HepG2 (cell line): Measurements from ENCODE around the gene POMT2. TPM values are rescaled to one million over a fixed set of nuclear protein-coding genes. Genes with fewer than 3 reads are reported as not detected.
A peak's percentile ranks its signal among the peaks of the same experiment; 100 is the strongest.

Source experiments
- ATAC-seq: fragments of 200-7000 bp; cut with Tn5 transposase; 3 replicates; pipeline ENCODE4 v1.9.1; 2020; ENCODE audit warnings: mild to moderate bottlenecking, moderate library complexity
- BruUV-seq: library from RNA; stranded (reverse); fragments of 400-500 nt; replicated peaks from 2 replicates; lab custom pipeline; 2021; lab: Mats Ljungman, UMichigan
- CTCF ChIA-PET: fragments of 300-600 bp; formaldehyde crosslinking; extraction: SDS; loops from one replicate; lab custom pipeline; 2021; ENCODE audit warnings: low total read pairs, inconsistent platforms, low intra/inter-chr PET ratio; lab: Yijun Ruan, JAX
- POLR2A ChIA-PET: fragments of 350-600 bp; sonication (Branson Sonifier 250); formaldehyde crosslinking; loops from one replicate; lab custom pipeline; 2020; ENCODE audit warnings: antibody characterized with exemption, inconsistent platforms; lab: Yijun Ruan, JAX
- DNase-seq: peaks from one replicate; pipeline ENCODE4 v3.0.0-alpha.2; 2015; ENCODE audit warnings: low spot score
- FAIRE-seq: peaks from 3 replicates; lab custom pipeline; 2011; peaks lifted over from hg19 to GRCh38; lab: Jason Lieb, UNC
- H2AFZ ChIP-seq: one replicate; pipeline ENCODE4 v1.6.1; 2011; ENCODE audit warnings: low read length, inconsistent platforms
- H3K27ac ChIP-seq: fragments of 300-600 bp; 3 replicates; pipeline ENCODE4 v1.8.0; 2011; ENCODE audit warnings: mixed run types, mild to moderate bottlenecking, mixed read lengths, low read length, inconsistent platforms; ENCODE audit not compliant: insufficient read depth; ENCODE audit errors: extremely low read length
- H3K27me3 ChIP-seq, 2 experiments: fragments of 200-600 bp in 1 of 2; 2 replicates in 1 of 2; 3 replicates in 1 of 2; pipeline versions ENCODE4 v1.6.0 to v1.8.0; 2011; ENCODE audit warnings: low read length in 2 of 2, mild to moderate bottlenecking in 2 of 2, moderate library complexity in 2 of 2, inconsistent platforms in 1 of 2; ENCODE audit not compliant: insufficient read depth in 2 of 2, control insufficient read depth in 1 of 2
- H3K36me3 ChIP-seq, 2 experiments: fragments of 200-600 bp in 1 of 2; replicated peaks in 1 of 2; 2 replicates in 1 of 2; 3 replicates in 1 of 2; pipeline versions ENCODE4 v1.5.1 to v1.8.0; 2011; ENCODE audit warnings: low read length in 2 of 2, inconsistent platforms in 1 of 2; ENCODE audit not compliant: insufficient read depth in 2 of 2, control insufficient read depth in 1 of 2
- H3K4me1 ChIP-seq: 2 replicates; pipeline ENCODE4 v1.5.1; 2012; ENCODE audit warnings: low read length, inconsistent platforms; ENCODE audit not compliant: insufficient read depth
- H3K4me2 ChIP-seq: 2 replicates; pipeline ENCODE4 v1.6.0; 2011; ENCODE audit warnings: low read depth, low read length, inconsistent platforms
- H3K4me3 ChIP-seq, 3 experiments: fragments of 200-600 bp in 1 of 3; sonication (generic), shearing (Covaris generic) in 1 of 3; replicated peaks in 1 of 3; 2 replicates each; pipeline ENCODE4 v1.5.1; 2011 to 2016; ENCODE audit warnings: low read length in 3 of 3, inconsistent platforms in 2 of 3, low read depth in 2 of 3, mild to moderate bottlenecking in 2 of 3, control low read depth in 1 of 3, mixed read lengths in 1 of 3; ENCODE audit not compliant: insufficient read depth in 1 of 3
- H3K79me2 ChIP-seq: one replicate; pipeline ENCODE4 v1.6.1; 2011; ENCODE audit warnings: low read length, inconsistent platforms; ENCODE audit not compliant: insufficient read depth
- H3K9ac ChIP-seq: 2 replicates; pipeline ENCODE4 v1.6.0; 2011; ENCODE audit warnings: mild to moderate bottlenecking, low read depth, low read length, inconsistent platforms; ENCODE audit not compliant: insufficient read depth
- H3K9me3 ChIP-seq: 2 replicates; pipeline ENCODE4 v1.5.1; 2012; ENCODE audit warnings: mild to moderate bottlenecking, low read length
- H4K20me1 ChIP-seq: 2 replicates; pipeline ENCODE4 v1.6.0; 2011; ENCODE audit warnings: inconsistent platforms, mild to moderate bottlenecking, low read length, moderate library complexity; ENCODE audit not compliant: insufficient read depth
- FOXP1 ChIP-seq, 2 experiments: fragments of 450-650 bp in 1 of 2; IDR thresholded peaks; 2 replicates each; pipeline ENCODE4 v1.6.1; 2017 to 2018; ENCODE audit warnings: antibody characterized with exemption in 1 of 2
- PPARG ChIP-seq: conservative IDR thresholded peaks from 2 replicates; pipeline ENCODE4 v1.6.1; 2016; ENCODE audit warnings: missing biosample characterization, missing genetic modification reagents
- SRSF9 ChIP-seq: fragments of 200-400 bp; formaldehyde crosslinking; IDR thresholded peaks from 2 replicates; pipeline ENCODE4 v1.6.1; 2018; ENCODE audit warnings: borderline replicate concordance, mild to moderate bottlenecking, low read depth, low read length; ENCODE audit not compliant: insufficient read depth, poor library complexity, severe bottlenecking
- WGBS: methylation state at CpG from one replicate; pipeline ENCODE4 v1.1.6; 2017; ENCODE audit warnings: low lambda C conversion rate; 5-methylcytosine and 5-hydroxymethylcytosine counted together
- in situ Hi-C: cut with HindIII; loops from 2 replicates; pipeline ENCODE4 v1.10.0; 2017; ENCODE audit warnings: low pct_unique_long_range_greater_than_20kb; ENCODE audit not compliant: extremely low pct_ligation_motif_present
- intact Hi-C: fragments of 100-400 bp; cut with micrococcal nuclease; formaldehyde crosslinking; loops from one replicate; pipeline ENCODE4 v1.10.0; 2022; ENCODE audit not compliant: unreplicated experiment
- polyA plus RNA-seq, 8 experiments: library from polyadenylated mRNA; depleted of rRNA in 3 of 8; stranded (reverse) in 7 of 8; unstranded in 1 of 8; fragments of >200 nt; fragmentation: Illumina TruSeq in 4 of 8; extraction: Trizol in 4 of 8; gene quantifications; 2 replicates each; pipeline versions ENCODE4 v1.2.1 to v1.2.3, GENCODE V29; 2011 to 2016; ENCODE audit warnings: low read depth in 4 of 8, missing spikeins in 1 of 8, mixed read lengths in 1 of 8; ENCODE audit not compliant: insufficient read depth in 1 of 8
- total RNA-seq, 5 experiments: library from RNA; depleted of rRNA; stranded (reverse); fragments of >200 nt; fragmentation: Illumina TruSeq; extraction: Trizol; gene quantifications; 2 replicates each; pipeline ENCODE4 v1.2.3, GENCODE V29; 2016; ENCODE audit warnings: low read depth in 1 of 5
- TF ChIP-seq, protein P1 (sequence below), 2 experiments: IDR thresholded peaks; 2 replicates each; pipeline ENCODE4 v1.6.1; 2011 to 2012; ENCODE audit warnings: low read length in 2 of 2, borderline replicate concordance in 1 of 2, low read depth in 1 of 2, mild to moderate bottlenecking in 1 of 2, moderate library complexity in 1 of 2

The POMT2 gene
- total and polyA plus RNA-seq, 2 of the 13 experiments (the other 11 are each of a cell fraction or from before 2014, with no cell fraction given) = 15.3 to 15.9 TPM

DNA sequence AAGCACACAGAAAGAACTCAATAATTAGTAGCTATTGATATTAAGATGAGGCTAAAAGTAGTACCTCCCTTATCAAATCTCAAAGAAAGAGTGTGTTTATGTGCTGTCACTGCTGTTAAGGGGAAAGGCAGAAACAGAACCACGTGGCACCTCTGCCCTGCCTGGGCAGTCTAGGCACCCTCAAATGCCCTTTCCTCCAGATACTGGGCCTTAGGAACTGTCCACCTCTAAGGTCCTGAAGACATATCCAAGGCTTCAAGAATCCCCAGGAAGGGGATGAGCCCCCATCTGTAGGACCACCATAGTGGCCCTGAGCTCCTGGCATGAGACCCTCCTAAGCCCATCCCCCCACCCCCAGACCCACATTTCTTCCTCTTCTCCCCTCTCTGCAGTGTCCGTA is 78.7 kb downstream of the POMT2 start:
- TF ChIP-seq, protein P1, sequence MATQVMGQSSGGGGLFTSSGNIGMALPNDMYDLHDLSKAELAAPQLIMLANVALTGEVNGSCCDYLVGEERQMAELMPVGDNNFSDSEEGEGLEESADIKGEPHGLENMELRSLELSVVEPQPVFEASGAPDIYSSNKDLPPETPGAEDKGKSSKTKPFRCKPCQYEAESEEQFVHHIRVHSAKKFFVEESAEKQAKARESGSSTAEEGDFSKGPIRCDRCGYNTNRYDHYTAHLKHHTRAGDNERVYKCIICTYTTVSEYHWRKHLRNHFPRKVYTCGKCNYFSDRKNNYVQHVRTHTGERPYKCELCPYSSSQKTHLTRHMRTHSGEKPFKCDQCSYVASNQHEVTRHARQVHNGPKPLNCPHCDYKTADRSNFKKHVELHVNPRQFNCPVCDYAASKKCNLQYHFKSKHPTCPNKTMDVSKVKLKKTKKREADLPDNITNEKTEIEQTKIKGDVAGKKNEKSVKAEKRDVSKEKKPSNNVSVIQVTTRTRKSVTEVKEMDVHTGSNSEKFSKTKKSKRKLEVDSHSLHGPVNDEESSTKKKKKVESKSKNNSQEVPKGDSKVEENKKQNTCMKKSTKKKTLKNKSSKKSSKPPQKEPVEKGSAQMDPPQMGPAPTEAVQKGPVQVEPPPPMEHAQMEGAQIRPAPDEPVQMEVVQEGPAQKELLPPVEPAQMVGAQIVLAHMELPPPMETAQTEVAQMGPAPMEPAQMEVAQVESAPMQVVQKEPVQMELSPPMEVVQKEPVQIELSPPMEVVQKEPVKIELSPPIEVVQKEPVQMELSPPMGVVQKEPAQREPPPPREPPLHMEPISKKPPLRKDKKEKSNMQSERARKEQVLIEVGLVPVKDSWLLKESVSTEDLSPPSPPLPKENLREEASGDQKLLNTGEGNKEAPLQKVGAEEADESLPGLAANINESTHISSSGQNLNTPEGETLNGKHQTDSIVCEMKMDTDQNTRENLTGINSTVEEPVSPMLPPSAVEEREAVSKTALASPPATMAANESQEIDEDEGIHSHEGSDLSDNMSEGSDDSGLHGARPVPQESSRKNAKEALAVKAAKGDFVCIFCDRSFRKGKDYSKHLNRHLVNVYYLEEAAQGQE (IDR thresholded peaks at IDR 0.05; ENCODE audit: borderline replicate concordance in 1 of 2, low read depth in 1 of 2, low read length in 2 of 2) = peak; percentile 12 to 86
- TF ChIP-seq SRSF9 (no peak), FOXP1 (IDR thresholded peaks at IDR 0.05) (no peak), FOXP1 (CRISPR knock-in tag; IDR thresholded peaks at IDR 0.05) (no peak), PPARG (CRISPR knock-in tag) (0 out of 2 replicates have a peak, but pooled peaks have one; percentile 40)
- TF ChIP-seq, all 625 proteins: peak for 2
- no peaks in the 10 kb centered on the region for H4K20me1 ChIP-seq
- no peak overlapping the region for H2AFZ ChIP-seq
- ChIA-PET CTCF (no interaction called here), POLR2A (no interaction called here)
- H3K4me2 ChIP-seq = no peak overlapping the region
- in situ Hi-C loops (no loop called here), intact Hi-C loops (no loop called here)
- no peaks in the 10 kb centered on the region for H3K79me2 ChIP-seq
- H3K9me3 ChIP-seq = no peaks in the 10 kb centered on the region
- H3K36me3 ChIP-seq = no peaks in the 10 kb centered on the region
- H3K4me1 ChIP-seq = no peaks in the 10 kb centered on the region
- 50% methylated on average over 2 of the region's 2 CpGs for WGBS
- no peak overlapping the region for H3K9ac ChIP-seq
- FAIRE-seq (no peak), DNase-seq (no peak), ATAC-seq (no peak)
- no peak overlapping the region for H3K27ac ChIP-seq
- no peak overlapping the region for H3K4me3 ChIP-seq
- 0 out of 5 replicates have a peak, but pooled peaks cover 0 to 3% of the 10 kb centered on the region in 2 experiments for H3K27me3 ChIP-seq
- BruUV-seq = no TSS peak
